HepG2 (cell line): Measurements from ENCODE around the gene TNFAIP8L2. TPM values are rescaled to one million over a fixed set of nuclear protein-coding genes. Genes with fewer than 3 reads are reported as not detected.

Experiments
- AGO1 ChIP-seq: fragments of 200-400 bp; formaldehyde crosslinking; IDR thresholded peaks from 2 replicates; pipeline ENCODE4 v1.6.1; 2017; ENCODE audit warnings: mild to moderate bottlenecking, low read depth, low read length, moderate library complexity; ENCODE audit not compliant: poor library complexity, severe bottlenecking
- ARID2 ChIP-seq: sonication (generic); formaldehyde crosslinking; IDR thresholded peaks from 2 replicates; pipeline ENCODE4 v1.8.1; 2022; ENCODE audit warnings: mild to moderate bottlenecking, missing genetic modification reagents, borderline replicate concordance
- BRF2 ChIP-seq: sonication (generic); formaldehyde crosslinking; IDR thresholded peaks from 2 replicates; pipeline ENCODE4 v1.8.1; 2022; ENCODE audit warnings: mild to moderate bottlenecking, missing genetic modification reagents
- CREB1 ChIP-seq, 2 experiments: fragments of 450-650 bp in 1 of 2; IDR thresholded peaks; 2 replicates each; pipeline ENCODE4 v1.6.1; 2016 to 2017; ENCODE audit warnings: control low read depth in 1 of 2, mild to moderate bottlenecking in 1 of 2, missing compliant biosample characterization in 1 of 2, missing genetic modification characterization in 1 of 2
- DPF2 ChIP-seq: sonication (generic); formaldehyde crosslinking; IDR thresholded peaks from 2 replicates; pipeline ENCODE4 v1.4.0; 2020; ENCODE audit warnings: mild to moderate bottlenecking, low read depth, missing genetic modification reagents, borderline replicate concordance
- HNF4A ChIP-seq: sonication (generic); formaldehyde crosslinking; IDR thresholded peaks from 2 replicates; pipeline ENCODE4 v1.4.0; 2020; ENCODE audit warnings: missing genetic modification reagents
- JARID2 ChIP-seq: sonication (generic); formaldehyde crosslinking; IDR thresholded peaks from 2 replicates; pipeline ENCODE4 v1.8.1; 2023; ENCODE audit warnings: missing genetic modification reagents, inconsistent platforms; ENCODE audit not compliant: insufficient replicate concordance
- NCOA5 ChIP-seq: sonication (generic); formaldehyde crosslinking; IDR thresholded peaks from 2 replicates; pipeline ENCODE4 v1.4.0; 2020; ENCODE audit warnings: missing genetic modification reagents
- NFYB ChIP-seq: sonication (generic); formaldehyde crosslinking; IDR thresholded peaks from 2 replicates; pipeline ENCODE4 v1.4.0; 2020; ENCODE audit warnings: missing genetic modification reagents
- NR2F1 ChIP-seq, 2 experiments: fragments of 450-650 bp in 1 of 2; formaldehyde crosslinking in 1 of 2; IDR thresholded peaks; 2 replicates each; pipeline versions ENCODE4 v1.5.0 to v1.6.1; 2016 to 2020; ENCODE audit warnings: mild to moderate bottlenecking in 1 of 2, missing compliant biosample characterization in 1 of 2, missing genetic modification reagents in 1 of 2, moderate library complexity in 1 of 2
- NRL ChIP-seq: sonication (generic); formaldehyde crosslinking; IDR thresholded peaks from 2 replicates; pipeline ENCODE4 v1.5.0; 2020; ENCODE audit warnings: missing genetic modification reagents, mild to moderate bottlenecking, moderate library complexity, borderline replicate concordance
- PAF1 ChIP-seq: IDR thresholded peaks from 2 replicates; pipeline ENCODE4 v1.6.1; 2016; ENCODE audit warnings: missing genetic modification reagents, missing compliant biosample characterization
- RNF2 ChIP-seq: fragments of 450-650 bp; conservative IDR thresholded peaks from 2 replicates; pipeline ENCODE4 v1.6.1; 2016; ENCODE audit warnings: low read depth
- RXRB ChIP-seq: IDR thresholded peaks from 2 replicates; pipeline ENCODE4 v1.6.1; 2016; ENCODE audit warnings: borderline replicate concordance, missing genetic modification reagents, missing compliant biosample characterization
- STAT6 ChIP-seq: sonication (generic); formaldehyde crosslinking; IDR thresholded peaks from 2 replicates; pipeline ENCODE4 v1.4.0; 2020; ENCODE audit warnings: missing genetic modification reagents, mild to moderate bottlenecking, borderline replicate concordance
- ZMYM4 ChIP-seq: sonication (generic); formaldehyde crosslinking; IDR thresholded peaks from 2 replicates; pipeline ENCODE4 v1.8.1; 2023; ENCODE audit warnings: mild to moderate bottlenecking, missing genetic modification reagents
- ZNF160 ChIP-seq: sonication (generic); formaldehyde crosslinking; IDR thresholded peaks from 2 replicates; pipeline ENCODE4 v1.8.0; 2022; ENCODE audit warnings: mild to moderate bottlenecking, inconsistent platforms, missing genetic modification reagents
- ZNF205 ChIP-seq: IDR thresholded peaks from 2 replicates; pipeline ENCODE4 v1.6.1; 2018; ENCODE audit warnings: missing biosample characterization, missing genetic modification reagents
- ZNF574 ChIP-seq: sonication (generic); formaldehyde crosslinking; IDR thresholded peaks from 2 replicates; pipeline ENCODE4 v1.4.0; 2020; ENCODE audit warnings: missing genetic modification reagents
- ZNF577 ChIP-seq: sonication (generic); formaldehyde crosslinking; IDR thresholded peaks from 2 replicates; pipeline ENCODE4 v1.4.0; 2020; ENCODE audit warnings: mild to moderate bottlenecking, low read depth, missing genetic modification reagents, borderline replicate concordance
- ZNF580 ChIP-seq: IDR thresholded peaks from 2 replicates; pipeline ENCODE4 v1.6.1; 2016; ENCODE audit warnings: low read depth, borderline replicate concordance
- ZNF790 ChIP-seq: sonication (generic); formaldehyde crosslinking; IDR thresholded peaks from 2 replicates; pipeline ENCODE4 v1.8.0; 2022; ENCODE audit warnings: missing genetic modification reagents, mild to moderate bottlenecking, borderline replicate concordance
- polyA plus RNA-seq, 8 experiments: library from polyadenylated mRNA; depleted of rRNA in 3 of 8; stranded (reverse) in 7 of 8; unstranded in 1 of 8; fragments of >200 nt; fragmentation: Illumina TruSeq in 4 of 8; extraction: Trizol in 4 of 8; gene quantifications; 2 replicates each; pipeline versions ENCODE4 v1.2.1 to v1.2.3, GENCODE V29; 2011 to 2016; ENCODE audit warnings: low read depth in 4 of 8, missing spikeins in 1 of 8, mixed read lengths in 1 of 8; ENCODE audit not compliant: insufficient read depth in 1 of 8
- total RNA-seq, 5 experiments: library from RNA; depleted of rRNA; stranded (reverse); fragments of >200 nt; fragmentation: Illumina TruSeq; extraction: Trizol; gene quantifications; 2 replicates each; pipeline ENCODE4 v1.2.3, GENCODE V29; 2016; ENCODE audit warnings: low read depth in 1 of 5

TNFAIP8L2 gene
- total and polyA plus RNA-seq, 2 of the 13 experiments (the other 11 are each of a cell fraction or from before 2014, with no cell fraction given) = not detected

- TF ChIP-seq BRF2 (CRISPR knock-in tag) (no peak), ZNF790 (CRISPR knock-in tag) (0 out of 2 replicates have a peak, but pooled peaks have one; percentile 0), STAT6 (CRISPR knock-in tag) (no peak; the same call in 1 of the 2 replicates), ARID2 (CRISPR knock-in tag) (0 out of 2 replicates have a peak, but pooled peaks have one; percentile 60), ZNF580 (CRISPR knock-in tag) (peak; percentile 46; the same call in 1 of the 2 replicates), NFYB (CRISPR knock-in tag) (peak; percentile 87), ZNF205 (CRISPR knock-in tag) (no peak), ZMYM4 (peak; percentile 16; the same call in 1 of the 2 replicates), NCOA5 (CRISPR knock-in tag) (no peak), ZNF160 (CRISPR knock-in tag) (0 out of 2 replicates have a peak, but pooled peaks have one; percentile 26), ZNF574 (CRISPR knock-in tag) (no peak; the same call in 1 of the 2 replicates), ZNF577 (CRISPR knock-in tag) (no peak), DPF2 (CRISPR knock-in tag) (no peak), JARID2 (no peak), RNF2 (no peak), NR2F1 (CRISPR knock-in tag; IDR thresholded peaks at IDR 0.05) (no peak), CREB1 (IDR thresholded peaks at IDR 0.05) (peak; percentile 40; the same call in 1 of the 2 replicates), CREB1 (CRISPR knock-in tag; IDR thresholded peaks at IDR 0.05) (no peak), AGO1 (no peak), NRL (CRISPR knock-in tag) (peak; percentile 67), RXRB (CRISPR knock-in tag) (no peak), HNF4A (CRISPR knock-in tag) (peak; percentile 39; the same call in 1 of the 2 replicates), PAF1 (CRISPR knock-in tag) (no peak)
These were observed 9.9 kb upstream of the TNFAIP8L2 start, which contains the start of gene SEMA6C (continued) for GRCh38 chr1:151146412-151147131.
